ENCODE results near the gene DCLRE1A. TPM values are rescaled to one million over a fixed set of nuclear protein-coding genes. Genes with fewer than 3 reads are reported as not detected.

Gene DCLRE1A
- total and polyA plus RNA-seq, 9 of the 15 experiments (the other 6 are each of a cell fraction or from before 2014, with no cell fraction given): 8.5 to 25.5 (median 15.5) TPM

DNA sequence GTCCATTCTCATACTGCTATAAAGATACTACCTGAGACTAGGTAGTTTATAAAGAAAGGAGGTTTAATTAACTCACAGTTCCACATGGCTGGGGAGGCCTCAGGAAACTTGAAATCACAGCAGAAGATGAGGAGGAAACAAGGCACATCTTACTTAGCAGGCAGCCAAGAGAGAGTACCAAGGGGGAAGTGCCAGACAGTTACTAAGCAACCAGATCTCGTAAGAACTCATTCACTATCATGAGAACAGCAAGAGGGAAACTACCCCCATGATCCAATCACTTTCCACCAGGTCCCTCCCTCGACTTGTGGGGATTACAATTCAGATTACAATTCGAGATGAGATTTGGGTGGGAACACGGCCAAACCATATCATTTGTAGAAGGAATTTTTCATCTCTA, 36.9 kb upstream of the DCLRE1A start:
- ChIA-PET CTCF (ENCODE audit: low intra/inter-chr PET ratio) (no interaction called here), POLR2A (no interaction called here)
- TF ChIP-seq RFX1 (IDR thresholded peaks at IDR 0.05): peak; percentile 26; the same call in 1 of the 2 replicates
- TF ChIP-seq PRDM10 (IDR thresholded peaks at IDR 0.05; ENCODE audit: partially characterized antibody): no peak
- Histone ChIP-seq H3K9me3 (replicated peaks; ENCODE audit: control insufficient read depth, insufficient read depth, low read depth, low read length) (no peaks in the 10 kb centered on the region), H3K79me2 (ENCODE audit: control insufficient read depth, insufficient read depth, low read length) (no peaks in the 10 kb centered on the region), H3K9me1 (ENCODE audit: control insufficient read depth, insufficient read depth, low read length) (no peaks in the 10 kb centered on the region), H3K4me1 (replicated peaks in 1 of 2; ENCODE audit: control insufficient read depth in 2 of 2, insufficient read depth in 2 of 2, low read length in 2 of 2) (no peaks in the 10 kb centered on the region), H4K20me1 (replicated peaks; ENCODE audit: control insufficient read depth, insufficient read depth, low read length) (no peaks in the 10 kb centered on the region), H2AFZ (ENCODE audit: low read depth, low read length) (no peak overlapping the region), H3K36me3 (ENCODE audit: control insufficient read depth, insufficient read depth, low read length) (peaks cover 26% of the 10 kb centered on the region; the same call in 2 of the 3 replicates), H3K27ac (ENCODE audit: extremely low read depth, low read depth, low read length) (no peak overlapping the region), H3K9ac (ENCODE audit: insufficient read depth in 1 of 2, low read depth in 2 of 2, low read length in 2 of 2) (no peak overlapping the region), H3K4me3 (no peak overlapping the region), H3K4me2 (ENCODE audit: insufficient read depth, low read length) (no peak overlapping the region), H3K27me3 (ENCODE audit: control insufficient read depth in 2 of 2, insufficient read depth in 2 of 2, low read length in 2 of 2) (no peaks in the 10 kb centered on the region)
- no TSS peak for BruUV-seq (replicated peaks)
- DNase-seq (ENCODE audit: extremely low read depth in 1 of 4, low spot score in 3 of 4) (no peak), FAIRE-seq (no peak), ATAC-seq (no peak)
- 41% methylated on average over 4 of the region's 4 CpGs for WGBS (ENCODE audit: insufficient coverage, low coverage, missing lambda C conversion rate)
- in situ Hi-C loops (cut with MboI) (no loop called here), intact Hi-C loops (cut with micrococcal nuclease) (no loop called here)

GRCh38 chr10:113889911-113890310, 36.0 kb upstream of the DCLRE1A start:
- no peak for FAIRE-seq
- WGBS (ENCODE audit: insufficient coverage, low coverage, missing lambda C conversion rate): 50% methylated on average over 2 of the region's 2 CpGs
- Histone ChIP-seq H3K27me3 (ENCODE audit: control insufficient read depth in 2 of 2, insufficient read depth in 2 of 2, low read length in 2 of 2) (no peaks in the 10 kb centered on the region), H3K9me3 (replicated peaks; ENCODE audit: control insufficient read depth, insufficient read depth, low read depth, low read length) (no peaks in the 10 kb centered on the region), H3K4me2 (ENCODE audit: insufficient read depth, low read length) (no peak overlapping the region), H3K36me3 (ENCODE audit: control insufficient read depth, insufficient read depth, low read length) (peaks cover 26% of the 10 kb centered on the region; the same call in 2 of the 3 replicates), H3K4me1 (replicated peaks in 1 of 2; ENCODE audit: control insufficient read depth in 2 of 2, insufficient read depth in 2 of 2, low read length in 2 of 2) (no peaks in the 10 kb centered on the region), H3K9ac (ENCODE audit: insufficient read depth in 1 of 2, low read depth in 2 of 2, low read length in 2 of 2) (no peak overlapping the region), H3K27ac (ENCODE audit: extremely low read depth, low read depth, low read length) (no peak overlapping the region), H2AFZ (ENCODE audit: low read depth, low read length) (no peak overlapping the region), H3K79me2 (ENCODE audit: control insufficient read depth, insufficient read depth, low read length) (no peaks in the 10 kb centered on the region), H3K4me3 (no peak overlapping the region), H4K20me1 (replicated peaks; ENCODE audit: control insufficient read depth, insufficient read depth, low read length) (no peaks in the 10 kb centered on the region), H3K9me1 (ENCODE audit: control insufficient read depth, insufficient read depth, low read length) (no peaks in the 10 kb centered on the region)
- ChIA-PET CTCF (ENCODE audit: low intra/inter-chr PET ratio) (no interaction called here), POLR2A (no interaction called here)
- DNase-seq (ENCODE audit: extremely low read depth in 1 of 4, low spot score in 3 of 4): no peak
- intact Hi-C loops (cut with micrococcal nuclease): no loop called here
- in situ Hi-C loops (cut with MboI): no loop called here
- BruUV-seq (replicated peaks): no TSS peak
- no peak for ATAC-seq
- TF ChIP-seq EP300 (IDR thresholded peaks at IDR 0.05; ENCODE audit: low read length) (no peak), HDGF (IDR thresholded peaks at IDR 0.05) (no peak), NUFIP1 (IDR thresholded peaks at IDR 0.05; ENCODE audit: partially characterized antibody) (no peak), HNRNPUL1 (IDR thresholded peaks at IDR 0.05; ENCODE audit: low read length) (no peak), RBM39 (optimal IDR thresholded peaks at IDR 0.05; ENCODE audit: low read depth, low read length) (no peak), ZBTB33 (CRISPR knock-in tag; IDR thresholded peaks at IDR 0.05) (no peak), NONO (IDR thresholded peaks at IDR 0.05; ENCODE audit: low read depth in 2 of 2, low read length in 1 of 2) (no peak), ZNF644 (tag; IDR thresholded peaks at IDR 0.05; ENCODE audit: low read depth) (no peak), ZNF507 (tag; conservative IDR thresholded peaks at IDR 0.05) (no peak), SIRT6 (IDR thresholded peaks at IDR 0.05; ENCODE audit: low read depth, low read length) (no peak), PPARD (CRISPR knock-in tag; IDR thresholded peaks at IDR 0.05) (no peak)
